Lung (tissue), 12 donors: ENCODE measurements around the gene MSLN. TPM values are rescaled to one million over a fixed set of nuclear protein-coding genes. Genes with fewer than 3 reads are reported as not detected.

Experiments used
- ATAC-seq: fragments of 200-7000 bp; cut with Tn5 transposase; one replicate; pipeline ENCODE4 v1.9.1; 2020; ENCODE audit warnings: moderate number of reproducible peaks; ENCODE audit not compliant: insufficient read depth, low FRiP score
- DNase-seq, 3 donors: peaks; one replicate each; pipeline ENCODE4 v3.0.0-alpha.2; 2013 to 2017
- H3K27ac ChIP-seq, 2 donors: one replicate each; pipeline ENCODE4 v1.5.1; 2013; ENCODE audit warnings: mild to moderate bottlenecking in 2 of 2, moderate library complexity in 2 of 2, control low read depth in 1 of 2, inconsistent platforms in 1 of 2, low read depth in 1 of 2, low read length in 1 of 2
- H3K27me3 ChIP-seq, 3 donors: one replicate each; pipeline ENCODE4 v1.5.1; 2013; ENCODE audit warnings: low read length in 2 of 3; ENCODE audit not compliant: control insufficient read depth in 3 of 3, insufficient read depth in 3 of 3
- H3K36me3 ChIP-seq, 4 donors: one replicate each; pipeline ENCODE4 v1.5.1; 2013; ENCODE audit warnings: low read length in 4 of 4, mild to moderate bottlenecking in 1 of 4, moderate library complexity in 1 of 4; ENCODE audit not compliant: control insufficient read depth in 4 of 4, insufficient read depth in 4 of 4
- H3K4me1 ChIP-seq, 5 donors: one replicate each; pipeline ENCODE4 v1.5.1; 2013; ENCODE audit warnings: low read length in 5 of 5, mild to moderate bottlenecking in 2 of 5, moderate library complexity in 1 of 5; ENCODE audit not compliant: control insufficient read depth in 5 of 5, insufficient read depth in 5 of 5
- H3K4me3 ChIP-seq: one replicate; pipeline ENCODE4 v1.5.1; 2013; ENCODE audit warnings: mild to moderate bottlenecking, control low read depth, moderate library complexity
- H3K9ac ChIP-seq, 2 donors: one replicate each; pipeline ENCODE4 v1.5.1; 2013; ENCODE audit warnings: low read length in 2 of 2, control low read depth in 1 of 2; ENCODE audit not compliant: insufficient read depth in 1 of 2
- H3K9me3 ChIP-seq, 4 donors: one replicate each; pipeline ENCODE4 v1.5.1; 2013; ENCODE audit warnings: low read length in 3 of 4, mild to moderate bottlenecking in 1 of 4, moderate library complexity in 1 of 4; ENCODE audit not compliant: control insufficient read depth in 4 of 4, insufficient read depth in 3 of 4
- WGBS, 2 donors: extraction: QIAGEN DNeasy Blood & Tissue Kit; methylation state at CpG; one replicate each; pipeline ENCODE4 v1.1.7; 2013; 5-methylcytosine and 5-hydroxymethylcytosine counted together
- polyA plus RNA-seq, 2 donors: library from polyadenylated mRNA; stranded (reverse); fragments of 200-250 nt; gene quantifications; one replicate each; pipeline ENCODE4 v1.2.1, GENCODE V29; 2013
- total RNA-seq, 2 donors: library from RNA; depleted of rRNA in 1 of 2; stranded (reverse); fragments of >200 nt in 1 of 2; gene quantifications; one replicate each; pipeline ENCODE4 v1.2.1, GENCODE V29; 2014 to 2021
- TF ChIP-seq, protein P1 (sequence below): IDR thresholded peaks from 2 replicates; pipeline ENCODE4 v1.5.1; 2012; ENCODE audit warnings: mild to moderate bottlenecking; ENCODE audit errors: control extremely low read depth, extremely low read depth
- donor health status: control.
- donor health status: control.
- donor health status: Bipolar disorder and iron deficiency.
- donor health status: healthy.
- donor health status: DM: yes; HTN: yes; CAD: no.

Gene MSLN
- total and polyA plus RNA-seq, 4 donors: 98.8 to 155 (median 120) TPM

DNA sequence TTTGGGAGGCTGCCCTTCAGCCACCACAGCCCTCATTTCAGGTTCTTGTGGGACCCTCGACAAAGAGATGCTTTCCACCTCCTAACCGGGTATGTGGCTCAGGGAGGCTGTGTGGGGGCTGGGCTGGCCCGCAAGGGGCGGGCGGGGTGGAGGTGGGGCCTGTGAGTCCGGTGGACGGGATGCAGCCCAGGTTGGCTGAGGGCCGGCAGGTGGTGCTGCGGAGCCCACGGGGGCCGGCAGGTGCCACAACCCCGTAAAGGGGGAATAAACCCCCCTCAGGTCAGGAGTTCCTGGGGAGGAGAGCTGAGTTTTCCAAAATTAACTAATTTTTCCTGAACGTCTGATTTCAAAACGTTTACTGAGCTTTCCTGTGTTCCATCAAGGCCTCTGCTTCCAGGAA lies 14.8 kb upstream of the MSLN start:
- ATAC-seq (no peak), DNase-seq (no peak)
- H3K4me3 ChIP-seq: no peak overlapping the region
- TF ChIP-seq, protein P1, sequence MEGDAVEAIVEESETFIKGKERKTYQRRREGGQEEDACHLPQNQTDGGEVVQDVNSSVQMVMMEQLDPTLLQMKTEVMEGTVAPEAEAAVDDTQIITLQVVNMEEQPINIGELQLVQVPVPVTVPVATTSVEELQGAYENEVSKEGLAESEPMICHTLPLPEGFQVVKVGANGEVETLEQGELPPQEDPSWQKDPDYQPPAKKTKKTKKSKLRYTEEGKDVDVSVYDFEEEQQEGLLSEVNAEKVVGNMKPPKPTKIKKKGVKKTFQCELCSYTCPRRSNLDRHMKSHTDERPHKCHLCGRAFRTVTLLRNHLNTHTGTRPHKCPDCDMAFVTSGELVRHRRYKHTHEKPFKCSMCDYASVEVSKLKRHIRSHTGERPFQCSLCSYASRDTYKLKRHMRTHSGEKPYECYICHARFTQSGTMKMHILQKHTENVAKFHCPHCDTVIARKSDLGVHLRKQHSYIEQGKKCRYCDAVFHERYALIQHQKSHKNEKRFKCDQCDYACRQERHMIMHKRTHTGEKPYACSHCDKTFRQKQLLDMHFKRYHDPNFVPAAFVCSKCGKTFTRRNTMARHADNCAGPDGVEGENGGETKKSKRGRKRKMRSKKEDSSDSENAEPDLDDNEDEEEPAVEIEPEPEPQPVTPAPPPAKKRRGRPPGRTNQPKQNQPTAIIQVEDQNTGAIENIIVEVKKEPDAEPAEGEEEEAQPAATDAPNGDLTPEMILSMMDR: no peak
- peaks cover 0 to 4% (median 0%) of the 10 kb centered on the region in 5 donors for H3K4me1 ChIP-seq
- H3K9me3 ChIP-seq: no peaks in the 10 kb centered on the region
- H3K9ac ChIP-seq: no peak overlapping the region
- H3K36me3 ChIP-seq: no peaks in the 10 kb centered on the region
- 2% methylated on average over 14 of the region's 14 CpGs for WGBS, 2 donors
- no peaks in the 10 kb centered on the region for H3K27me3 ChIP-seq
- H3K27ac ChIP-seq: no peak overlapping the region

- WGBS, 2 donors: 79 to 86% methylated on average over 13 of the region's 13 CpGs
These were observed 13.9 kb upstream of the MSLN start for GRCh38 chr16:746637-747036.

DNA sequence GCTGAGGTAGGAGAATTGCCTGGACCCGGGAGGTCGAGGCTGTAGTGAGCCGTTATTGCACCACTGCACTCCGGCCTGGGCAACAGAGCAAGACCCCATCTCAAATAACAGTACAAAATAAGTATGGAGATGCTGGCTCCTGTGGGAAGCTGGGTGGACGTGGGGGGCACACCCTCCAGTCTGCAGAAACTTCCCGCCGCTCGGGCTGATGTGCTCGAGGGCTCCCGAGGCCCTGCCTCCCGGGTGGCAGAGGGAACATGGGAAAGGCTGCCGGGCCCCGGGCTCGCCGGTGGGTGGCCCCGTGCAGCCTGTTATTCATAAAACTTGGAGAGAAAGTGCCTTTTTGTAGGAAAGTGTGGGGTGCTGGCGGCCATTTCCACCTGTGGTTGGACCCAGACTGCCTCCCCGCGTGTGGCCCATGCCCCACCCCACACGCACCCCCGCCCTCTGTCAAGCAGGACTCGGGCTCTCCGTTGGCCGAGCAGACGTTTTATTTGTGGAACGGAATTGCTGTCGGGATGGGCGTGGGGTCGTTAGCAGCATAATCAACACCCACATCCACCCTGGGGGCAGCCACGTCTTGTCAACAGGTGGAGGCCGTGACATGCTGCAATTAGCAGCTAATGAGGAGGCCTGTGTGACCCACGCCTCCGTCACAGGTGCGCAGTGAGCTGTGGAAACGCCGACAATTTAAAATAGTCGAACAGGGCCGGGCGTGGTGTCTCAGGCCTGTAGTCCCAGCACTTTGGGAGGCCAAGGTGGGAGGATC lies 12.4 kb upstream of the MSLN start:
- Histone ChIP-seq H3K27me3 (no peaks in the 10 kb centered on the region), H3K9me3 (no peaks in the 10 kb centered on the region), H3K9ac (no peak overlapping the region), H3K27ac (no peak overlapping the region), H3K36me3 (no peaks in the 10 kb centered on the region), H3K4me1 (peaks cover 0 to 3% (median 0%) of the 10 kb centered on the region in 5 donors), H3K4me3 (no peak overlapping the region)
- ATAC-seq (no peak), DNase-seq (no peak)
- WGBS, 2 donors: 84 to 93% methylated on average over 39 of the region's 39 CpGs
- TF ChIP-seq, protein P1: no peak

More at GRCh38 chr16:746637-747036, 13.9 kb upstream of the MSLN start:
- H3K4me1 ChIP-seq: no peaks in the 10 kb centered on the region
- no peaks in the 10 kb centered on the region for H3K9me3 ChIP-seq
- H3K9ac ChIP-seq: no peak overlapping the region
- DNase-seq: no peak
- H3K36me3 ChIP-seq: no peaks in the 10 kb centered on the region
- H3K27ac ChIP-seq: no peak overlapping the region
- no peak for ATAC-seq
- TF ChIP-seq, protein P1: no peak
- no peaks in the 10 kb centered on the region for H3K27me3 ChIP-seq
- H3K4me3 ChIP-seq: no peak overlapping the region
